A549 (cell line): ENCODE measurements around the gene OTULIN. TPM values are rescaled to one million over a fixed set of nuclear protein-coding genes. Genes with fewer than 3 reads are reported as not detected.

Experiments
- ATAC-seq, 2 experiments: fragments of 200-7000 bp in 1 of 2; fragments of >200 bp in 1 of 2; cut with Nextera tagmentation in 1 of 2; cut with Tn5 transposase in 1 of 2; 3 replicates each; pipeline versions ENCODE4 v1.8.0 to v1.9.1; 2018 to 2020; ENCODE audit warnings: mild to moderate bottlenecking in 1 of 2, moderate library complexity in 1 of 2
- CTCF ChIA-PET: fragments of 300-600 bp; sonication (Branson Sonifier 250); formaldehyde crosslinking; extraction: SDS; loops from one replicate; lab custom pipeline; 2021; ENCODE audit warnings: antibody characterized with exemption, inconsistent platforms; lab: Yijun Ruan, JAX
- POLR2A ChIA-PET: fragments of 350-600 bp; formaldehyde crosslinking; extraction: SDS; loops from one replicate; lab custom pipeline; 2021; ENCODE audit warnings: antibody characterized with exemption, inconsistent platforms; lab: Yijun Ruan, JAX
- DNase-seq, 2 experiments: peaks; one replicate each; pipeline versions ENCODE4 v3.0.0 to v3.0.0-alpha.2; 2011 to 2016; ENCODE audit warnings: low read depth in 1 of 2, low spot score in 1 of 2
- FAIRE-seq: peaks from 2 replicates; lab custom pipeline; 2011; peaks lifted over from hg19 to GRCh38; lab: Jason Lieb, UNC
- H3K27ac ChIP-seq, 2 experiments: fragments of >200 bp; sonication (Bioruptor Twin); formaldehyde crosslinking; 3 replicates each; pipeline ENCODE4 v1.5.1; 2016 to 2017
- H3K4me1 ChIP-seq: fragments of >200 bp; sonication (Bioruptor Twin); formaldehyde crosslinking; 3 replicates; pipeline ENCODE4 v1.6.1; 2016
- H3K4me2 ChIP-seq: fragments of >200 bp; sonication (Bioruptor Twin); formaldehyde crosslinking; 3 replicates; pipeline ENCODE4 v1.6.1; 2016
- H3K4me3 ChIP-seq: fragments of >200 bp; sonication (Bioruptor Twin); formaldehyde crosslinking; 3 replicates; pipeline ENCODE4 v1.5.1; 2016
- H3K9me3 ChIP-seq: fragments of >200 bp; sonication (Bioruptor Twin); formaldehyde crosslinking; 3 replicates; pipeline ENCODE4 v1.6.1; 2016
- CBX8 ChIP-seq: fragments of 200-600 bp; sonication (generic); IDR thresholded peaks from 2 replicates; pipeline ENCODE4 v1.6.1; 2016
- EHMT2 ChIP-seq: fragments of 200-600 bp; sonication (generic); IDR thresholded peaks from 2 replicates; pipeline ENCODE4 v1.6.1; 2016; ENCODE audit warnings: antibody characterized with exemption, low read depth, mild to moderate bottlenecking, moderate library complexity
- FOSL2 ChIP-seq, 2 experiments: fragments of 450-650 bp in 1 of 2; fragments of >200 bp in 1 of 2; sonication (Bioruptor Twin) in 1 of 2; formaldehyde crosslinking; IDR thresholded peaks; 2 replicates each; pipeline versions ENCODE4 v1.5.0 to v1.6.1; 2016 to 2020; ENCODE audit warnings: mild to moderate bottlenecking in 1 of 2, moderate library complexity in 1 of 2
- FOXS1 ChIP-seq: fragments of 250-450 bp; sonication (Bioruptor Pico); IDR thresholded peaks from 2 replicates; pipeline ENCODE4 v1.5.0; 2020; ENCODE audit warnings: mild to moderate bottlenecking, moderate library complexity
- GATA3 ChIP-seq: IDR thresholded peaks from 2 replicates; pipeline ENCODE4 v1.6.1; 2012; ENCODE audit warnings: borderline replicate concordance
- HDAC2 ChIP-seq: fragments of 200-600 bp; sonication (generic); IDR thresholded peaks from 2 replicates; pipeline ENCODE4 v1.6.1; 2016
- HEYL ChIP-seq: fragments of 250-450 bp; sonication (Bioruptor Pico); IDR thresholded peaks from 2 replicates; pipeline ENCODE4 v1.8.0; 2021; ENCODE audit warnings: mild to moderate bottlenecking, moderate library complexity
- HOXB13 ChIP-seq: fragments of 250-450 bp; sonication (Bioruptor Pico); IDR thresholded peaks from 2 replicates; pipeline ENCODE4 v1.5.0; 2020; ENCODE audit warnings: low read depth, mild to moderate bottlenecking, moderate library complexity
- JUNB ChIP-seq: fragments of >200 bp; sonication (Bioruptor Twin); formaldehyde crosslinking; IDR thresholded peaks from 2 replicates; pipeline ENCODE4 v1.6.1; 2016
- KDM1A ChIP-seq: fragments of 200-600 bp; sonication (generic); IDR thresholded peaks from 2 replicates; pipeline ENCODE4 v1.6.1; 2016; ENCODE audit warnings: low read depth, mild to moderate bottlenecking
- NFE2L2 ChIP-seq: fragments of 150-350 bp; conservative IDR thresholded peaks from 2 replicates; pipeline ENCODE4 v1.6.1; 2014; ENCODE audit warnings: low read length
- NR3C1 ChIP-seq: fragments of >200 bp; sonication (Bioruptor Twin); formaldehyde crosslinking; IDR thresholded peaks from 3 replicates; pipeline ENCODE4 v1.6.1; 2017
- PHF8 ChIP-seq: fragments of 200-600 bp; sonication (generic); IDR thresholded peaks from 2 replicates; pipeline ENCODE4 v1.6.1; 2016; ENCODE audit warnings: low read depth, mild to moderate bottlenecking, antibody characterized with exemption, moderate library complexity, borderline replicate concordance
- POLR2AphosphoS2 ChIP-seq: conservative IDR thresholded peaks from 2 replicates; pipeline ENCODE4 v1.6.1; 2012; ENCODE audit warnings: low read length, improper control_type of control experiment, inconsistent platforms
- RAD21 ChIP-seq, 2 experiments: fragments of >200 bp in 1 of 2; sonication (Bioruptor Twin) in 1 of 2; formaldehyde crosslinking in 1 of 2; IDR thresholded peaks in 1 of 2; conservative IDR thresholded peaks in 1 of 2; 2 replicates in 1 of 2; 3 replicates in 1 of 2; pipeline ENCODE4 v1.6.1; 2012 to 2018; ENCODE audit warnings: inconsistent platforms in 1 of 2
- RCOR1 ChIP-seq: fragments of 150-350 bp; IDR thresholded peaks from 2 replicates; pipeline ENCODE4 v1.6.1; 2014; ENCODE audit warnings: antibody characterized with exemption, low read length, low read depth
- RFX5 ChIP-seq: fragments of 450-650 bp; IDR thresholded peaks from 2 replicates; pipeline ENCODE4 v1.7.1; 2014; ENCODE audit warnings: antibody characterized with exemption, mild to moderate bottlenecking, moderate library complexity
- RNF2 ChIP-seq: fragments of 200-600 bp; sonication (generic); IDR thresholded peaks from 2 replicates; pipeline ENCODE4 v1.6.1; 2016; ENCODE audit warnings: low read depth, mild to moderate bottlenecking, antibody characterized with exemption, moderate library complexity, borderline replicate concordance
- TFCP2L1 ChIP-seq: fragments of 250-450 bp; sonication (Bioruptor Pico); IDR thresholded peaks from 2 replicates; pipeline ENCODE4 v1.5.0; 2021; ENCODE audit warnings: mild to moderate bottlenecking
- ZC3H11A ChIP-seq: fragments of 450-650 bp; IDR thresholded peaks from 2 replicates; pipeline ENCODE4 v1.6.1; 2014; ENCODE audit warnings: antibody characterized with exemption, mild to moderate bottlenecking
- ZSCAN20 ChIP-seq: fragments of 250-450 bp; sonication (Bioruptor Pico); IDR thresholded peaks from 2 replicates; pipeline ENCODE4 v1.8.0; 2022; ENCODE audit warnings: mild to moderate bottlenecking, moderate library complexity
- WGBS: methylation state at CpG from one replicate; pipeline ENCODE4 v1.1.6; 2017; ENCODE audit errors: missing lambda C conversion rate; 5-methylcytosine and 5-hydroxymethylcytosine counted together
- polyA plus RNA-seq, 4 experiments: library from polyadenylated mRNA; depleted of rRNA in 3 of 4; stranded (reverse); fragments of >200 nt; fragmentation: RNase III in 1 of 4; extraction: RNeasy Plus Mini Kit Qiagen cat#74134 plus additional on column Dnase treatment in 1 of 4; gene quantifications; 2 replicates in 3 of 4; 3 replicates in 1 of 4; pipeline ENCODE4 v1.2.3, GENCODE V29; 2011 to 2017
- TF ChIP-seq, protein P1 (sequence below): IDR thresholded peaks from 2 replicates; pipeline ENCODE4 v1.6.1; 2012
- TF ChIP-seq, protein P2 (sequence below): IDR thresholded peaks from 2 replicates; pipeline ENCODE4 v1.6.1; 2012
- TF ChIP-seq, protein P3 (sequence below): fragments of 450-650 bp; IDR thresholded peaks from 2 replicates; pipeline ENCODE4 v1.6.1; 2014; ENCODE audit warnings: antibody characterized with exemption
- TF ChIP-seq, protein P4 (sequence below): fragments of >200 bp; sonication (Bioruptor Twin); formaldehyde crosslinking; IDR thresholded peaks from 3 replicates; pipeline ENCODE4 v1.6.1; 2016

OTULIN gene
- polyA plus RNA-seq, 2 of the 4 experiments (the other 2 are of a cell fraction): 13.5 to 17.8 TPM

DNA sequence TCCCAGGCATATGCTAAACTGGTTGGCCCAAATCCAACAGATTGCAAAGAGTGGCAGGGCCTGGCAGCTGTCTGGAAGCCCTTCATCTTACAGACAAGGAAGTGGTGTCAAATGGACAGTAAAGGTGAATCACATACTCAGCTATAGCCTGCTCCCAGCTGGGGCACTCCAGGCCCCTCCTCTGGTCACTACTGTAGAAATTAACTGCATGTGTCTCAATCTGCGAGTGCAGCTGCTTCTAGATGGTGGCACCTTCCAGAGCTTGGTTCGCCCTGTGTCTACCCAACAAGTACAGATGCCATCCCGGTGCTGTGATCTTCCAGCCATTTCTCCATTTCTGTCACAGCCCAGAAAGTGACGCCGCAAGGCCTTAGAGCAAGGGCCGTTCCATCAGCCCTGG, 50.2 kb downstream of the OTULIN start:
- ATAC-seq (peak in 1 of 2 experiments; percentile 42; a peak in 3 of 6 replicates), DNase-seq (no peak), FAIRE-seq (no peak)
- Histone ChIP-seq H3K4me2 (no peak overlapping the region), H3K4me3 (no peak overlapping the region), H3K4me1 (no peaks in the 10 kb centered on the region), H3K27ac (no peak overlapping the region), H3K9me3 (no peaks in the 10 kb centered on the region)
- ChIA-PET POLR2A (no interaction called here), CTCF (interaction anchor here (0.6 to 7.1 kb wide), 3 partner anchors 12 to 289 kb away, joined by 3 to 43 read pairs (median 4); no protein-coding TSS in a partner anchor)
- 93% methylated on average over 6 of the region's 6 CpGs for WGBS
- TF ChIP-seq HOXB13 (CRISPR knock-in tag) (no peak), ZSCAN20 (CRISPR knock-in tag) (no peak), HDAC2 (no peak), GATA3 (no peak), EHMT2 (no peak), RNF2 (no peak)
- TF ChIP-seq, protein P1, sequence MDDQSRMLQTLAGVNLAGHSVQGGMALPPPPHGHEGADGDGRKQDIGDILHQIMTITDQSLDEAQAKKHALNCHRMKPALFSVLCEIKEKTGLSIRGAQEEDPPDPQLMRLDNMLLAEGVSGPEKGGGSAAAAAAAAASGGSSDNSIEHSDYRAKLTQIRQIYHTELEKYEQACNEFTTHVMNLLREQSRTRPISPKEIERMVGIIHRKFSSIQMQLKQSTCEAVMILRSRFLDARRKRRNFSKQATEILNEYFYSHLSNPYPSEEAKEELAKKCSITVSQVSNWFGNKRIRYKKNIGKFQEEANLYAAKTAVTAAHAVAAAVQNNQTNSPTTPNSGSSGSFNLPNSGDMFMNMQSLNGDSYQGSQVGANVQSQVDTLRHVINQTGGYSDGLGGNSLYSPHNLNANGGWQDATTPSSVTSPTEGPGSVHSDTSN: no peak
- TF ChIP-seq, protein P2, sequence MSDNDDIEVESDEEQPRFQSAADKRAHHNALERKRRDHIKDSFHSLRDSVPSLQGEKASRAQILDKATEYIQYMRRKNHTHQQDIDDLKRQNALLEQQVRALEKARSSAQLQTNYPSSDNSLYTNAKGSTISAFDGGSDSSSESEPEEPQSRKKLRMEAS: no peak
- TF ChIP-seq, protein P3, sequence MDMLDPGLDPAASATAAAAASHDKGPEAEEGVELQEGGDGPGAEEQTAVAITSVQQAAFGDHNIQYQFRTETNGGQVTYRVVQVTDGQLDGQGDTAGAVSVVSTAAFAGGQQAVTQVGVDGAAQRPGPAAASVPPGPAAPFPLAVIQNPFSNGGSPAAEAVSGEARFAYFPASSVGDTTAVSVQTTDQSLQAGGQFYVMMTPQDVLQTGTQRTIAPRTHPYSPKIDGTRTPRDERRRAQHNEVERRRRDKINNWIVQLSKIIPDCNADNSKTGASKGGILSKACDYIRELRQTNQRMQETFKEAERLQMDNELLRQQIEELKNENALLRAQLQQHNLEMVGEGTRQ: no peak

DNA sequence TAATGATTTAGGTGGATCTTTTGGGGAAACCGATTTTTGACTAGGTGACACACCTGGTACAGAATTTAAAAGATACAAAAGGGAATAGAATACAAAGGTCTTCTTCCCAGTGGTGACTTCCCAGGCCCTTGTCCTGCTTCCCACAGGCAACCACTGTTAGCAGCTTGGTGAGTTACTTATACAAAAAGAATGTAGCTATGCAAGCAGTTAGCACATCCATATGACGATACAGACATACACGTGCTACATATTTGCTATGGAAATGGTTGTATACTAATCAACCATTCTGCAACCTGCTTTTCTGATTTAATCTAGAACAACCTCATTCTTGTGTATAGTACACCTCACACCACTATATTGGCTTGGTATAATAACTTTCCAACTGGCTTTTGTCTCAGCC, 51.0 kb downstream of the OTULIN start:
- 92% methylated on average over 3 of the region's 3 CpGs for WGBS
- ChIA-PET POLR2A (no interaction called here), CTCF (interaction anchor here (0.9 to 7.1 kb wide), 3 partner anchors 9 to 288 kb away, joined by 3 to 43 read pairs (median 4); no protein-coding TSS in a partner anchor)
- no peak overlapping the region for H3K4me2 ChIP-seq
- no peaks in the 10 kb centered on the region for H3K9me3 ChIP-seq
- H3K27ac ChIP-seq: no peak overlapping the region
- H3K4me1 ChIP-seq: no peaks in the 10 kb centered on the region
- H3K4me3 ChIP-seq: no peak overlapping the region
- no peak for ATAC-seq
- TF ChIP-seq ZC3H11A (no peak), JUNB (no peak), ZSCAN20 (CRISPR knock-in tag) (no peak), RNF2 (no peak), RAD21 (conservative IDR thresholded peaks at IDR 0.05 in 1 of 2, IDR thresholded peaks at IDR 0.05 in 1 of 2) (no peak), HEYL (no peak), POLR2AphosphoS2 (no peak), KDM1A (no peak), FOXS1 (CRISPR knock-in tag) (no peak), RFX5 (no peak), TFCP2L1 (CRISPR knock-in tag) (no peak), GATA3 (no peak), CBX8 (no peak), NR3C1 (no peak), NFE2L2 (no peak), FOSL2 (IDR thresholded peaks at IDR 0.05) (no peak), FOSL2 (CRISPR knock-in tag; IDR thresholded peaks at IDR 0.05) (no peak), RCOR1 (no peak), PHF8 (no peak)
- TF ChIP-seq, protein P4, sequence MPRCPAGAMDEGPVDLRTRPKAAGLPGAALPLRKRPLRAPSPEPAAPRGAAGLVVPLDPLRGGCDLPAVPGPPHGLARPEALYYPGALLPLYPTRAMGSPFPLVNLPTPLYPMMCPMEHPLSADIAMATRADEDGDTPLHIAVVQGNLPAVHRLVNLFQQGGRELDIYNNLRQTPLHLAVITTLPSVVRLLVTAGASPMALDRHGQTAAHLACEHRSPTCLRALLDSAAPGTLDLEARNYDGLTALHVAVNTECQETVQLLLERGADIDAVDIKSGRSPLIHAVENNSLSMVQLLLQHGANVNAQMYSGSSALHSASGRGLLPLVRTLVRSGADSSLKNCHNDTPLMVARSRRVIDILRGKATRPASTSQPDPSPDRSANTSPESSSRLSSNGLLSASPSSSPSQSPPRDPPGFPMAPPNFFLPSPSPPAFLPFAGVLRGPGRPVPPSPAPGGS: no peak
- TF ChIP-seq, protein P1: no peak
- FAIRE-seq: no peak
- no peak for DNase-seq
